A549 (cell line): ENCODE results near the gene METRNL. TPM values are rescaled to one million over a fixed set of nuclear protein-coding genes. Genes with fewer than 3 reads are reported as not detected.
A peak's percentile ranks its signal among the peaks of the same experiment; 100 is the strongest.

ENCODE experiments used
- BHLHE40 ChIP-seq: IDR thresholded peaks from 2 replicates; pipeline ENCODE4 v1.6.1; 2012; ENCODE audit warnings: low read depth, low read length, inconsistent platforms
- CBX2 ChIP-seq: fragments of 200-600 bp; sonication (generic); IDR thresholded peaks from 2 replicates; pipeline ENCODE4 v1.6.1; 2016; ENCODE audit warnings: low read depth, mild to moderate bottlenecking, borderline replicate concordance
- CBX8 ChIP-seq: fragments of 200-600 bp; sonication (generic); IDR thresholded peaks from 2 replicates; pipeline ENCODE4 v1.6.1; 2016
- CHD2 ChIP-seq: fragments of 150-350 bp; IDR thresholded peaks from 2 replicates; pipeline ENCODE4 v1.6.1; 2014; ENCODE audit warnings: low read length; ENCODE audit not compliant: partially characterized antibody
- EP300 ChIP-seq, 2 experiments: fragments of >200 bp; sonication (Bioruptor Twin); formaldehyde crosslinking; IDR thresholded peaks; 2 replicates in 1 of 2; 3 replicates in 1 of 2; pipeline ENCODE4 v1.6.1; 2016 to 2017
- ESRRA ChIP-seq: fragments of 150-350 bp; IDR thresholded peaks from 2 replicates; pipeline ENCODE4 v1.6.1; 2014; ENCODE audit warnings: mild to moderate bottlenecking, low read length, borderline replicate concordance
- FOSB ChIP-seq: fragments of 250-450 bp; sonication (Bioruptor Pico); IDR thresholded peaks from 2 replicates; pipeline ENCODE4 v1.5.0; 2020; ENCODE audit warnings: mild to moderate bottlenecking, moderate library complexity
- FOSL2 ChIP-seq, 2 experiments: fragments of 450-650 bp in 1 of 2; fragments of >200 bp in 1 of 2; sonication (Bioruptor Twin) in 1 of 2; formaldehyde crosslinking; IDR thresholded peaks; 2 replicates each; pipeline versions ENCODE4 v1.5.0 to v1.6.1; 2016 to 2020; ENCODE audit warnings: mild to moderate bottlenecking in 1 of 2, moderate library complexity in 1 of 2
- GATA3 ChIP-seq: IDR thresholded peaks from 2 replicates; pipeline ENCODE4 v1.6.1; 2012; ENCODE audit warnings: borderline replicate concordance
- HDAC2 ChIP-seq: fragments of 200-600 bp; sonication (generic); IDR thresholded peaks from 2 replicates; pipeline ENCODE4 v1.6.1; 2016
- HEYL ChIP-seq: fragments of 250-450 bp; sonication (Bioruptor Pico); IDR thresholded peaks from 2 replicates; pipeline ENCODE4 v1.8.0; 2021; ENCODE audit warnings: mild to moderate bottlenecking, moderate library complexity
- HOXA7 ChIP-seq: fragments of 250-450 bp; sonication (Bioruptor Pico); IDR thresholded peaks from 2 replicates; pipeline ENCODE4 v1.5.0; 2020; ENCODE audit warnings: mild to moderate bottlenecking, moderate library complexity
- HOXB13 ChIP-seq: fragments of 250-450 bp; sonication (Bioruptor Pico); IDR thresholded peaks from 2 replicates; pipeline ENCODE4 v1.5.0; 2020; ENCODE audit warnings: low read depth, mild to moderate bottlenecking, moderate library complexity
- HOXB5 ChIP-seq: fragments of 250-450 bp; sonication (Bioruptor Pico); IDR thresholded peaks from 2 replicates; pipeline ENCODE4 v1.5.0; 2020; ENCODE audit warnings: mild to moderate bottlenecking, moderate library complexity
- JUNB ChIP-seq: fragments of >200 bp; sonication (Bioruptor Twin); formaldehyde crosslinking; IDR thresholded peaks from 2 replicates; pipeline ENCODE4 v1.6.1; 2016
- KDM1A ChIP-seq: fragments of 200-600 bp; sonication (generic); IDR thresholded peaks from 2 replicates; pipeline ENCODE4 v1.6.1; 2016; ENCODE audit warnings: low read depth, mild to moderate bottlenecking
- KDM5A ChIP-seq: fragments of 200-600 bp; sonication (generic); IDR thresholded peaks from 2 replicates; pipeline ENCODE4 v1.6.1; 2016; ENCODE audit warnings: antibody characterized with exemption, mild to moderate bottlenecking
- MAFK ChIP-seq: fragments of 450-650 bp; IDR thresholded peaks from 2 replicates; pipeline ENCODE4 v1.6.1; 2014; ENCODE audit not compliant: partially characterized antibody
- RARB ChIP-seq: fragments of 250-450 bp; sonication (Bioruptor Pico); IDR thresholded peaks from 2 replicates; pipeline ENCODE4 v1.8.0; 2021; ENCODE audit warnings: mild to moderate bottlenecking, moderate library complexity
- RFX5 ChIP-seq: fragments of 450-650 bp; IDR thresholded peaks from 2 replicates; pipeline ENCODE4 v1.7.1; 2014; ENCODE audit warnings: antibody characterized with exemption, mild to moderate bottlenecking, moderate library complexity
- RNF2 ChIP-seq: fragments of 200-600 bp; sonication (generic); IDR thresholded peaks from 2 replicates; pipeline ENCODE4 v1.6.1; 2016; ENCODE audit warnings: low read depth, mild to moderate bottlenecking, antibody characterized with exemption, moderate library complexity, borderline replicate concordance
- SREBF2 ChIP-seq: fragments of 450-650 bp; IDR thresholded peaks from 2 replicates; pipeline ENCODE4 v1.6.1; 2014; ENCODE audit warnings: mild to moderate bottlenecking, moderate library complexity
- TFCP2L1 ChIP-seq: fragments of 250-450 bp; sonication (Bioruptor Pico); IDR thresholded peaks from 2 replicates; pipeline ENCODE4 v1.5.0; 2021; ENCODE audit warnings: mild to moderate bottlenecking
- TP53 ChIP-seq: fragments of 250-450 bp; sonication (Bioruptor Pico); IDR thresholded peaks from 2 replicates; pipeline ENCODE4 v1.5.0; 2021; ENCODE audit warnings: mild to moderate bottlenecking, moderate library complexity
- ZC3H11A ChIP-seq: fragments of 450-650 bp; IDR thresholded peaks from 2 replicates; pipeline ENCODE4 v1.6.1; 2014; ENCODE audit warnings: antibody characterized with exemption, mild to moderate bottlenecking
- ZFP36 ChIP-seq: fragments of 450-650 bp; IDR thresholded peaks from 2 replicates; pipeline ENCODE4 v1.6.1; 2014; ENCODE audit warnings: borderline replicate concordance; ENCODE audit not compliant: partially characterized antibody
- polyA plus RNA-seq, 4 experiments: library from polyadenylated mRNA; depleted of rRNA in 3 of 4; stranded (reverse); fragments of >200 nt; fragmentation: RNase III in 1 of 4; extraction: RNeasy Plus Mini Kit Qiagen cat#74134 plus additional on column Dnase treatment in 1 of 4; gene quantifications; 2 replicates in 3 of 4; 3 replicates in 1 of 4; pipeline ENCODE4 v1.2.3, GENCODE V29; 2011 to 2017
- TF ChIP-seq, protein P1 (sequence below): fragments of >200 bp; sonication (Bioruptor Twin); formaldehyde crosslinking; IDR thresholded peaks from 3 replicates; pipeline ENCODE4 v1.6.1; 2016
- TF ChIP-seq, protein P2 (sequence below): fragments of 450-650 bp; IDR thresholded peaks from 2 replicates; pipeline ENCODE4 v1.6.1; 2014; ENCODE audit warnings: antibody characterized with exemption
- TF ChIP-seq, protein P3 (sequence below): fragments of >200 bp; sonication (Bioruptor Twin); formaldehyde crosslinking; IDR thresholded peaks from 2 replicates; pipeline ENCODE4 v1.6.1; 2016
- TF ChIP-seq, protein P4 (sequence below): IDR thresholded peaks from 2 replicates; pipeline ENCODE4 v1.6.1; 2012; ENCODE audit warnings: low read depth, borderline replicate concordance
- TF ChIP-seq, protein P5 (sequence below): IDR thresholded peaks from 2 replicates; pipeline ENCODE4 v1.6.1; 2012
- TF ChIP-seq, protein P6 (sequence below): fragments of 250-450 bp; sonication (Bioruptor Pico); IDR thresholded peaks from 2 replicates; pipeline ENCODE4 v1.5.0; 2020; ENCODE audit warnings: low read depth, mild to moderate bottlenecking, moderate library complexity
- TF ChIP-seq, protein P7 (sequence below): IDR thresholded peaks from 2 replicates; pipeline ENCODE4 v1.6.1; 2012
- TF ChIP-seq, protein P8 (sequence below): fragments of 250-450 bp; sonication (Bioruptor Pico); IDR thresholded peaks from 2 replicates; pipeline ENCODE4 v1.5.0; 2021; ENCODE audit warnings: mild to moderate bottlenecking, moderate library complexity, borderline replicate concordance

METRNL gene
- polyA plus RNA-seq, 2 of the 4 experiments (the other 2 are of a cell fraction) = 1.7 to 6.4 TPM

DNA sequence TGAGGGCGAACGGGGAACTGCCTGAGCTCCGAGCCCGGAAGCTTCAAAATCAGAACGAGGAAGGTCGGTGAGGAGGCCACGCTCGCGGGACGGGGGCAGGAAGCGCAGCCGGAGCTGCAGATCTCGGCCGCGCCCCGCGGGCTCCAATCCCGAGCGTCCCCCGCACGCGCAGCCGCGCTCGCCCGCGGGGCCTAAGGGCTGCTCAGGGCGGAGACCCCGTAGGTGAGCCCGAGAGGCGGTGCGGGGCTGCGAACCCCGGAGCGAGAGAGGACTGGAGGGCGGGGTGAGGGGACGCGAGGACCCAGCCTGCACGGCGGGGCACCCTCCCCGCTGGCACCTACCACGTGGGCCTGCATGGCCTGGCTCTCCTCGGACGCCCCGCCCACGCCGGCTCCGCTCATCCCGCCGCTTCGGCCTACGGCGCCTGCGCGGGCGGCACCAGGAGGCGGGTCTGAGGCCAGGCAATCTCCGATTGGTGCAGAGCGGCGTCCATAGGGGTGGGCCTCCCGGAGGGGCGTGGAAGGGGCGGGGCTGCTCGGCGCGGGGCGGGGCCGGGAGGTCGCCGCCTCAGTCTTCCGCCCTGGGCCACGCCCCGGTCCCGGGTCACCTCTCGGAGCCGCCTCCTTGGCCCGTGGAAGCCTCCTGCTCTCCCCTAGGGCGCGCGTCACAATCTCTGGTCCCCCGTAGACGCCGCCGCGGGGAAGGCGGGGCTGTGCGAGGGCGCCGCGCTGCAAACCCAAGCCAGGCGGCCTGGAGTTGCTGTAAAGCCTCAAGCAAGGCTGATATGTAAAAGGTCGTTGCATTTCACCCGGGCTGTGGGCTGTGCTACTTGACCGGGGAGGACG lies 27.8 kb upstream of the METRNL start (continued):
- no peak for TF ChIP-seq ZFP36
- TF ChIP-seq HOXB5 = no peak
- TF ChIP-seq CHD2 = no peak
- TF ChIP-seq JUNB = no peak
- TF ChIP-seq, protein P1, sequence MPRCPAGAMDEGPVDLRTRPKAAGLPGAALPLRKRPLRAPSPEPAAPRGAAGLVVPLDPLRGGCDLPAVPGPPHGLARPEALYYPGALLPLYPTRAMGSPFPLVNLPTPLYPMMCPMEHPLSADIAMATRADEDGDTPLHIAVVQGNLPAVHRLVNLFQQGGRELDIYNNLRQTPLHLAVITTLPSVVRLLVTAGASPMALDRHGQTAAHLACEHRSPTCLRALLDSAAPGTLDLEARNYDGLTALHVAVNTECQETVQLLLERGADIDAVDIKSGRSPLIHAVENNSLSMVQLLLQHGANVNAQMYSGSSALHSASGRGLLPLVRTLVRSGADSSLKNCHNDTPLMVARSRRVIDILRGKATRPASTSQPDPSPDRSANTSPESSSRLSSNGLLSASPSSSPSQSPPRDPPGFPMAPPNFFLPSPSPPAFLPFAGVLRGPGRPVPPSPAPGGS = peak; percentile 85; the same call in 2 of the 3 replicates
- TF ChIP-seq KDM5A = no peak
- no peak for TF ChIP-seq EP300 (IDR thresholded peaks at IDR 0.05)
- no peak for TF ChIP-seq MAFK
- TF ChIP-seq, protein P2, sequence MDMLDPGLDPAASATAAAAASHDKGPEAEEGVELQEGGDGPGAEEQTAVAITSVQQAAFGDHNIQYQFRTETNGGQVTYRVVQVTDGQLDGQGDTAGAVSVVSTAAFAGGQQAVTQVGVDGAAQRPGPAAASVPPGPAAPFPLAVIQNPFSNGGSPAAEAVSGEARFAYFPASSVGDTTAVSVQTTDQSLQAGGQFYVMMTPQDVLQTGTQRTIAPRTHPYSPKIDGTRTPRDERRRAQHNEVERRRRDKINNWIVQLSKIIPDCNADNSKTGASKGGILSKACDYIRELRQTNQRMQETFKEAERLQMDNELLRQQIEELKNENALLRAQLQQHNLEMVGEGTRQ = peak; percentile 83
- TF ChIP-seq, protein P3, sequence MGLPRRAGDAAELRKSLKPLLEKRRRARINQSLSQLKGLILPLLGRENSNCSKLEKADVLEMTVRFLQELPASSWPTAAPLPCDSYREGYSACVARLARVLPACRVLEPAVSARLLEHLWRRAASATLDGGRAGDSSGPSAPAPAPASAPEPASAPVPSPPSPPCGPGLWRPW = no peak
- TF ChIP-seq, protein P4, sequence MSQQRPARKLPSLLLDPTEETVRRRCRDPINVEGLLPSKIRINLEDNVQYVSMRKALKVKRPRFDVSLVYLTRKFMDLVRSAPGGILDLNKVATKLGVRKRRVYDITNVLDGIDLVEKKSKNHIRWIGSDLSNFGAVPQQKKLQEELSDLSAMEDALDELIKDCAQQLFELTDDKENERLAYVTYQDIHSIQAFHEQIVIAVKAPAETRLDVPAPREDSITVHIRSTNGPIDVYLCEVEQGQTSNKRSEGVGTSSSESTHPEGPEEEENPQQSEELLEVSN = peak; percentile 91
- no peak for TF ChIP-seq BHLHE40
- TF ChIP-seq FOSL2 (IDR thresholded peaks at IDR 0.05) = no peak
- TF ChIP-seq FOSL2 (CRISPR knock-in tag; IDR thresholded peaks at IDR 0.05) = no peak
- no peak for TF ChIP-seq SREBF2
- TF ChIP-seq CBX2 = no peak
- TF ChIP-seq HDAC2 = no peak
- TF ChIP-seq KDM1A = no peak
- TF ChIP-seq, protein P5, sequence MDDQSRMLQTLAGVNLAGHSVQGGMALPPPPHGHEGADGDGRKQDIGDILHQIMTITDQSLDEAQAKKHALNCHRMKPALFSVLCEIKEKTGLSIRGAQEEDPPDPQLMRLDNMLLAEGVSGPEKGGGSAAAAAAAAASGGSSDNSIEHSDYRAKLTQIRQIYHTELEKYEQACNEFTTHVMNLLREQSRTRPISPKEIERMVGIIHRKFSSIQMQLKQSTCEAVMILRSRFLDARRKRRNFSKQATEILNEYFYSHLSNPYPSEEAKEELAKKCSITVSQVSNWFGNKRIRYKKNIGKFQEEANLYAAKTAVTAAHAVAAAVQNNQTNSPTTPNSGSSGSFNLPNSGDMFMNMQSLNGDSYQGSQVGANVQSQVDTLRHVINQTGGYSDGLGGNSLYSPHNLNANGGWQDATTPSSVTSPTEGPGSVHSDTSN = peak; percentile 66
- TF ChIP-seq HOXA7 (CRISPR knock-in tag) = no peak
- TF ChIP-seq TP53 (CRISPR knock-in tag) = no peak
- TF ChIP-seq, protein P6, sequence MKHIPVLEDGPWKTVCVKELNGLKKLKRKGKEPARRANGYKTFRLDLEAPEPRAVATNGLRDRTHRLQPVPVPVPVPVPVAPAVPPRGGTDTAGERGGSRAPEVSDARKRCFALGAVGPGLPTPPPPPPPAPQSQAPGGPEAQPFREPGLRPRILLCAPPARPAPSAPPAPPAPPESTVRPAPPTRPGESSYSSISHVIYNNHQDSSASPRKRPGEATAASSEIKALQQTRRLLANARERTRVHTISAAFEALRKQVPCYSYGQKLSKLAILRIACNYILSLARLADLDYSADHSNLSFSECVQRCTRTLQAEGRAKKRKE = no peak
- no peak for TF ChIP-seq CBX8
- no peak for TF ChIP-seq ESRRA
- TF ChIP-seq TFCP2L1 (CRISPR knock-in tag) = peak; percentile 62; the same call in 1 of the 2 replicates
- no peak for TF ChIP-seq HOXB13
- no peak for TF ChIP-seq RARB (CRISPR knock-in tag)
- TF ChIP-seq HEYL (CRISPR knock-in tag) = no peak
- TF ChIP-seq FOSB (CRISPR knock-in tag) = no peak
- 0 out of 2 replicates have a peak, but pooled peaks have one; percentile 44 for TF ChIP-seq RFX5
- TF ChIP-seq, protein P7, sequence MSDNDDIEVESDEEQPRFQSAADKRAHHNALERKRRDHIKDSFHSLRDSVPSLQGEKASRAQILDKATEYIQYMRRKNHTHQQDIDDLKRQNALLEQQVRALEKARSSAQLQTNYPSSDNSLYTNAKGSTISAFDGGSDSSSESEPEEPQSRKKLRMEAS = peak; percentile 99
- no peak for TF ChIP-seq RNF2
- TF ChIP-seq GATA3 = 0 out of 2 replicates have a peak, but pooled peaks have one; percentile 33
- TF ChIP-seq, protein P8, sequence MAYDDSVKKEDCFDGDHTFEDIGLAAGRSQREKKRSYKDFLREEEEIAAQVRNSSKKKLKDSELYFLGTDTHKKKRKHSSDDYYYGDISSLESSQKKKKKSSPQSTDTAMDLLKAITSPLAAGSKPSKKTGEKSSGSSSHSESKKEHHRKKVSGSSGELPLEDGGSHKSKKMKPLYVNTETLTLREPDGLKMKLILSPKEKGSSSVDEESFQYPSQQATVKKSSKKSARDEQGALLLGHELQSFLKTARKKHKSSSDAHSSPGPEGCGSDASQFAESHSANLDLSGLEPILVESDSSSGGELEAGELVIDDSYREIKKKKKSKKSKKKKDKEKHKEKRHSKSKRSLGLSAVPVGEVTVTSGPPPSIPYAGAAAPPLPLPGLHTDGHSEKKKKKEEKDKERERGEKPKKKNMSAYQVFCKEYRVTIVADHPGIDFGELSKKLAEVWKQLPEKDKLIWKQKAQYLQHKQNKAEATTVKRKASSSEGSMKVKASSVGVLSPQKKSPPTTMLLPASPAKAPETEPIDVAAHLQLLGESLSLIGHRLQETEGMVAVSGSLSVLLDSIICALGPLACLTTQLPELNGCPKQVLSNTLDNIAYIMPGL (CRISPR knock-in tag) = no peak
- TF ChIP-seq ZC3H11A = no peak
